Upper lobe of left lung (tissue), 6 donors: Measurements from ENCODE around the gene SLC10A7. TPM values are rescaled to one million over a fixed set of nuclear protein-coding genes. Genes with fewer than 3 reads are reported as not detected.

Source experiments
- ATAC-seq, 2 donors: fragments of 200-7000 bp; cut with Tn5 transposase; one replicate each; pipeline ENCODE4 v1.9.1; 2022; ENCODE audit warnings: mild to moderate bottlenecking in 2 of 2, moderate library complexity in 2 of 2; ENCODE audit not compliant: low FRiP score in 2 of 2
- DNase-seq, 2 donors: peaks; one replicate each; pipeline ENCODE4 v3.0.0-alpha.2; 2019 to 2020
- H3K27ac ChIP-seq, 4 donors: fragments of 200-600 bp; sonication (generic); one replicate each; pipeline ENCODE4 v1.5.1; 2016 to 2019
- H3K27me3 ChIP-seq, 4 donors: fragments of 200-600 bp; sonication (generic); one replicate each; pipeline ENCODE4 v1.5.1; 2017 to 2019
- H3K36me3 ChIP-seq, 4 donors: fragments of 200-600 bp; sonication (generic); one replicate each; pipeline ENCODE4 v1.5.1; 2016 to 2019
- H3K4me1 ChIP-seq, 4 donors: fragments of 200-600 bp; sonication (generic); one replicate each; pipeline ENCODE4 v1.5.1; 2018 to 2019
- H3K4me3 ChIP-seq, 4 donors: fragments of 200-600 bp; sonication (generic); one replicate each; pipeline ENCODE4 v1.5.1; 2017 to 2019; ENCODE audit warnings: mild to moderate bottlenecking in 2 of 4, moderate library complexity in 1 of 4
- H3K9me3 ChIP-seq, 4 donors: fragments of 200-600 bp; sonication (generic); one replicate each; pipeline ENCODE4 v1.5.1; 2018 to 2019
- EP300 ChIP-seq, 4 donors: sonication (generic); formaldehyde crosslinking; IDR thresholded peaks; one replicate each; pipeline ENCODE4 v1.5.1; 2017; ENCODE audit warnings: antibody characterized with exemption in 4 of 4, control low read depth in 2 of 4
- POLR2A ChIP-seq, 4 donors: fragments of 450-650 bp; IDR thresholded peaks; one replicate each; pipeline ENCODE4 v1.5.1; 2016 to 2017; ENCODE audit warnings: antibody characterized with exemption in 4 of 4, mild to moderate bottlenecking in 2 of 4
- POLR2AphosphoS5 ChIP-seq, 2 donors: sonication (generic); formaldehyde crosslinking; IDR thresholded peaks; one replicate each; pipeline ENCODE4 v1.5.1; 2017; ENCODE audit warnings: antibody characterized with exemption in 2 of 2
- WGBS, 2 donors: methylation state at CpG; one replicate each; pipeline ENCODE4 v1.1.5; 2017 to 2018; 5-methylcytosine and 5-hydroxymethylcytosine counted together
- total RNA-seq, 6 donors: library from RNA; depleted of rRNA in 4 of 6; stranded (reverse); fragments of >200 nt in 4 of 6; gene quantifications; one replicate each; pipeline versions ENCODE4 v1.1.0 to v1.2.1, GENCODE V29; 2016 to 2021
- TF ChIP-seq, protein P1 (sequence below), 6 experiments: fragments of 450-650 bp in 4 of 6; fragments of 200-600 bp in 2 of 6; sonication (generic) in 2 of 6; IDR thresholded peaks; one replicate each; pipeline ENCODE4 v1.5.1; 2016 to 2019; ENCODE audit warnings: antibody characterized with exemption in 6 of 6
- donor health status: DM: no; HTN: no; CAD: no; lungs with moderate emphysema.
- donor health status: DM: no; HTN: yes; CAD: no; lungs with severe emphysema.

The SLC10A7 gene
- total RNA-seq, 6 donors from 2014 or later = 11.1 to 20.9 (median 14.1) TPM

DNA sequence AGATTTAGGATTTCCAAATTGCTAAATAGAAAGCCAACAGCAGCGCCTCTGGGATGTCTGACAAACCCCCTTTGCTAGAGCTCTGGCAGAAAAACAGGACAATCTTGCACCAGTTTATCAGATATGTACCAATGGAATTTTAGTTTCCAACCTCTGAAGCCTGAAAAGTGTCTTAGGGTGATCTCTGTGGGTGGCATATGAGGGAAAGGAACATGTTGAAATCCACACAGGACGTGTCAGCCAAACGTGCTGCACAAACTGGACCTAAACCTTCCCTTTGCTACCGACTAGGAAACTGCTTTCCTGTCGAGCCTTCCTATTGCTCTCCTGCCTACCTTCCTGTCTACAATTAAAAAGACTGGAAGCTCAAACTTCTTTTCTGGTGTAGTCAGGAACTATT, 253.9 kb downstream of the SLC10A7 start:
- no peak for TF ChIP-seq POLR2AphosphoS5 (IDR thresholded peaks at IDR 0.05)
- no peak for TF ChIP-seq EP300 (IDR thresholded peaks at IDR 0.05)
- no peaks in the 10 kb centered on the region for H3K27me3 ChIP-seq
- ATAC-seq = no peak
- no peaks in the 10 kb centered on the region for H3K36me3 ChIP-seq
- no peak overlapping the region for H3K27ac ChIP-seq
- no peaks in the 10 kb centered on the region for H3K4me1 ChIP-seq
- no peak for DNase-seq
- no peaks in the 10 kb centered on the region for H3K9me3 ChIP-seq
- no peak overlapping the region for H3K4me3 ChIP-seq
- WGBS, 2 donors = 60 to 66% methylated on average over 5 of the region's 5 CpGs

DNA sequence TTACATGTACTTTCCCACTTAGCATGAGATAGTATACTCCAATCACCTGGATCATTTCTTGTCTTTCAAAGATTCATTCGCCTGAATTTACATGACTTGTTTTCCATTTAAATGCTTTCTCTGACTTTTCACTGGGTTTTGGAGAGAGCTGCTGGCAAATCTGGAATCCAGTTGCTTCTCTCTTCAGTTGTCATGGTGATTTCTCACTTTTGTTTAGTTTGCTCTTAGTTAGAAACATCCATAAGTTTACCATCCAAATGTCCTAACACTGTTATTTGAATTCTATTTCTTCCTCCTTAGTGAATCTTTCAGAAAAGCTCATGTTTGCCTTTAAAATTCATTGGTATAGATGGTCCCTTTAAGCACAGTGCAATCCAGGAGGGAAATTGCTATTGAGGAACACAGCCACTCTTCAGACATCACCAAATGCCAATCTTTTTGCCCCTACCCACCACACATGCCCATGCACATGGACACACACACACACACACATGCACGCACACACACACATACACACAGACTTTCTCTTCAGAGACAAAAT, 255.7 kb downstream of the SLC10A7 start:
- no peak for TF ChIP-seq POLR2AphosphoS5 (IDR thresholded peaks at IDR 0.05)
- ATAC-seq (no peak), DNase-seq (no peak)
- Histone ChIP-seq H3K9me3 (no peaks in the 10 kb centered on the region), H3K36me3 (peaks cover 0 to 3% (median 0%) of the 10 kb centered on the region in 4 donors), H3K27ac (no peak overlapping the region), H3K27me3 (no peaks in the 10 kb centered on the region), H3K4me1 (no peaks in the 10 kb centered on the region), H3K4me3 (no peak overlapping the region)
- 93 to 94% methylated on average over 2 of the region's 2 CpGs for WGBS, 2 donors

DNA sequence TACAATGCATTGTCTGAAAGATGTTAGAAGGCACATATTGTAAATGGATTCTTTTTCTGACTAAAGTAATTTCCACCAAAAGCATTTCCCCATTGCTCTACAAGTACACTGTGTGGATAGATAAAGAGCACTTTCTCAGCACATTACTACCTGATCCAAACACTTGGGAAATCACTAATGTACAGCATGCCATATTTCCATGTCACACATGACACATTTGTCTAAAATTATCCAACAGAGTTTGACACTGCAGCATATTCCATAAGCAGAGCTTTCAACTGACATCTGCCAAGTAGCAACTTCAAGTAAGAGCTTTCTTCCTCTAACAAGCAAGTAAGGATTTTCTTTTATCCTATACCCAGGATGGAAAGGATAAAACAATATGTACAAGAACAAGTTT, 257.9 kb downstream of the SLC10A7 start:
- DNase-seq (no peak), ATAC-seq (no peak)
- Histone ChIP-seq H3K4me1 (no peaks in the 10 kb centered on the region), H3K9me3 (no peaks in the 10 kb centered on the region), H3K4me3 (no peak overlapping the region), H3K27me3 (no peaks in the 10 kb centered on the region), H3K27ac (no peak overlapping the region), H3K36me3 (peaks cover 0 to 3% (median 0%) of the 10 kb centered on the region in 4 donors)
- no peak for TF ChIP-seq EP300 (IDR thresholded peaks at IDR 0.05)
- TF ChIP-seq POLR2AphosphoS5 (IDR thresholded peaks at IDR 0.05) = no peak
- TF ChIP-seq, protein P1, sequence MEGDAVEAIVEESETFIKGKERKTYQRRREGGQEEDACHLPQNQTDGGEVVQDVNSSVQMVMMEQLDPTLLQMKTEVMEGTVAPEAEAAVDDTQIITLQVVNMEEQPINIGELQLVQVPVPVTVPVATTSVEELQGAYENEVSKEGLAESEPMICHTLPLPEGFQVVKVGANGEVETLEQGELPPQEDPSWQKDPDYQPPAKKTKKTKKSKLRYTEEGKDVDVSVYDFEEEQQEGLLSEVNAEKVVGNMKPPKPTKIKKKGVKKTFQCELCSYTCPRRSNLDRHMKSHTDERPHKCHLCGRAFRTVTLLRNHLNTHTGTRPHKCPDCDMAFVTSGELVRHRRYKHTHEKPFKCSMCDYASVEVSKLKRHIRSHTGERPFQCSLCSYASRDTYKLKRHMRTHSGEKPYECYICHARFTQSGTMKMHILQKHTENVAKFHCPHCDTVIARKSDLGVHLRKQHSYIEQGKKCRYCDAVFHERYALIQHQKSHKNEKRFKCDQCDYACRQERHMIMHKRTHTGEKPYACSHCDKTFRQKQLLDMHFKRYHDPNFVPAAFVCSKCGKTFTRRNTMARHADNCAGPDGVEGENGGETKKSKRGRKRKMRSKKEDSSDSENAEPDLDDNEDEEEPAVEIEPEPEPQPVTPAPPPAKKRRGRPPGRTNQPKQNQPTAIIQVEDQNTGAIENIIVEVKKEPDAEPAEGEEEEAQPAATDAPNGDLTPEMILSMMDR (IDR thresholded peaks at IDR 0.05) = no peak
- no peak for TF ChIP-seq POLR2A (IDR thresholded peaks at IDR 0.05)

DNA sequence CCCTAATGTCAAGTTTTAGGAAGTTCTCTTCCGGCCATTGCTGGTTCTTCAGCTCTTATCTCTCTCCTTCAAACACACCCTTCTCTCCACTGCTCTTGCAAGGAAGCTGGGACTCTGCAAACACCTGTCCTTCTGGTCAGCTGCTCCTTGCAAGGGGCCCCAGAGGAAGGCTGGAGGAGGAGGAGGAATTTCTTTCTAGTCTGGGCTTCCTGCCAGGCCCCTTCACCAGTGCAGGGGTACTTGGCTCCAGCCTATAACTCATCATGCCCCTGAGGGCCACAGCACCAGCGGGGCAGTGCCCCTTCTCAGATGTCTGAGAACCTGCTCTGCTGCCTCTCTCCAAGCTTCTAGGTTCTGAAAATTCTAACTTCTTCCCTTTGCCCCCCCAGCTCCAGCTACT, 260.7 kb downstream of the SLC10A7 start:
- no peak for TF ChIP-seq POLR2A (IDR thresholded peaks at IDR 0.05)
- no peak for TF ChIP-seq POLR2AphosphoS5 (IDR thresholded peaks at IDR 0.05)
- TF ChIP-seq, protein P1 (IDR thresholded peaks at IDR 0.05) = no peak
- no peak for TF ChIP-seq EP300 (IDR thresholded peaks at IDR 0.05)
- ATAC-seq (no peak), DNase-seq (no peak)
- H3K36me3 ChIP-seq = peaks cover 0 to 3% (median 1%) of the 10 kb centered on the region in 4 donors
- H3K9me3 ChIP-seq = no peaks in the 10 kb centered on the region
- no peaks in the 10 kb centered on the region for H3K27me3 ChIP-seq
- no peaks in the 10 kb centered on the region for H3K4me1 ChIP-seq
- 76 to 78% methylated on average over 2 of the region's 2 CpGs for WGBS, 2 donors
- no peak overlapping the region for H3K4me3 ChIP-seq
- no peak overlapping the region for H3K27ac ChIP-seq

DNA sequence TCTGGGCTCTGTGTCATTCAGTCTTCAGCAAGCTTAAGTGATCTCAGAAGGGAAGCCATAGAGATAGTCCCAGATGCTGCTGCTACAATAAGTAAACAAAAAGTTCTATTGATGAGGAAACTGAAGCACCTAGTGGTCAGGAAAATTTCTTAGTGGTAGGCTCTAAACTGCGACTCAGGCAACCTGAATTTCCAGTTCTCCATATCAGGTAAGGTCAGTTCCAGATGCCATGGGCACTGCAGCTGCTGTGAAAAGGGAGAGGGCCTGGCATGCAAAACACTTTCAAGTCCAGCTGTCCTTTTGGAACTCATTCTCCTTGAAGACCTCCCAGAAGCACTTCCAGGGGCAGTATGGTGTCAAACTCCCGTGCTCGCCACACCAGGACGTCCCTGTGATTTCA, 261.2 kb downstream of the SLC10A7 start:
- H3K36me3 ChIP-seq = peaks cover 0 to 3% (median 1%) of the 10 kb centered on the region in 4 donors
- H3K9me3 ChIP-seq = no peaks in the 10 kb centered on the region
- H3K4me3 ChIP-seq = no peak overlapping the region
- H3K27me3 ChIP-seq = no peaks in the 10 kb centered on the region
- peaks cover 0 to 2% (median 0%) of the 10 kb centered on the region in 4 donors for H3K4me1 ChIP-seq
- no peak for TF ChIP-seq POLR2AphosphoS5 (IDR thresholded peaks at IDR 0.05)
- no peak for TF ChIP-seq EP300 (IDR thresholded peaks at IDR 0.05)
- no peak for TF ChIP-seq POLR2A (IDR thresholded peaks at IDR 0.05)
- TF ChIP-seq, protein P1 (IDR thresholded peaks at IDR 0.05) = no peak
- no peak for DNase-seq
- 93 to 94% methylated on average over 4 of the region's 4 CpGs for WGBS, 2 donors
- ATAC-seq = no peak
- H3K27ac ChIP-seq = no peak overlapping the region

DNA sequence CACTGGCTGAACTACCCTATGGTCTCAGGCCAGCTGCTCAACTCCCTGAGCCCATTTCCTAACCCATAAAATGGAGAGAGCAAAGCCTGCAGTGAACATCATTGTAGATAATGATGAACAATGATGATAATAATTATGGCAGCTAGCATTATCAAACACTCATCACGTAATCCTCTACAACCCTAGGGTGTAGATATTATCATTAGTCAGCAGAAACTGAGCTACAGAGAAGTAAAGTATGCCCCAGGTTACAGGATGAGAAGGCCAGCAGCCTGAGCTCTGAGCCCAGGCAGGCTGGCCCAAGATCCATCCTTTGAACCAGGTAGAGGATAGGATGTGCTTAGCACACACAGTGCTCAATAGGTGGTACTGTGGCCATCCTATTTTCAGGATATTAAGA, 264.2 kb downstream of the SLC10A7 start:
- Histone ChIP-seq H3K4me1 (peaks cover 0 to 2% (median 0%) of the 10 kb centered on the region in 4 donors), H3K9me3 (no peaks in the 10 kb centered on the region), H3K36me3 (peaks cover 0 to 3% (median under 1%) of the 10 kb centered on the region in 4 donors), H3K4me3 (no peak overlapping the region), H3K27ac (no peak overlapping the region), H3K27me3 (no peaks in the 10 kb centered on the region)
- no peak for DNase-seq
- TF ChIP-seq, protein P1 (IDR thresholded peaks at IDR 0.05) = no peak
- TF ChIP-seq POLR2A (IDR thresholded peaks at IDR 0.05) = no peak
- TF ChIP-seq EP300 (IDR thresholded peaks at IDR 0.05) = no peak
- no peak for TF ChIP-seq POLR2AphosphoS5 (IDR thresholded peaks at IDR 0.05)
- 90 to 96% methylated on average over 1 of the region's 1 CpG for WGBS, 2 donors
- ATAC-seq = no peak
